GM04504 (cell line): ENCODE data around the gene STARD13.

ENCODE experiments used
- DNase-seq: peaks from one replicate; pipeline ENCODE4 v3.0.0-alpha.2; 2012; ENCODE audit warnings: low read depth

STARD13 gene

GRCh38 chr13:33083054-33083453 lies 202.5 kb downstream of the STARD13 start:
- no peak for DNase-seq

DNA sequence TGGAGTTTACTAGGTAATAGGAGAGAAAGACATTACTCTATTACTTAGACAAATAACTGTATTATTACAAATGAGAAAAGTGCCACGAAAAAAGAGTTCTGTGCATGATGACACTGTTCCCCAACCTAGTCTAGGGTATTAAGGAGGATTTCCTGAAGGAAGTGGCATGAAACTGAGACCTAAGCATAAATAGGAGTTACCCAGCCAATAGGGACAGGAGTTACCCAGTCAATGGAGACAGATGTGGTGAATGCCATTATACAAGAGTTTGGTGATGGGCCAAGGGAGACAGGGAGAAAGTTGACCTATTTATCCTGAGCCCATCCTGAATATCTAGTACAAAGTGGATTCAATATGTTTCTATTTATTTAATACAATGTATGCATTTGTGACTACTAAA lies 203.9 kb downstream of the STARD13 start:
- DNase-seq: no peak

DNA sequence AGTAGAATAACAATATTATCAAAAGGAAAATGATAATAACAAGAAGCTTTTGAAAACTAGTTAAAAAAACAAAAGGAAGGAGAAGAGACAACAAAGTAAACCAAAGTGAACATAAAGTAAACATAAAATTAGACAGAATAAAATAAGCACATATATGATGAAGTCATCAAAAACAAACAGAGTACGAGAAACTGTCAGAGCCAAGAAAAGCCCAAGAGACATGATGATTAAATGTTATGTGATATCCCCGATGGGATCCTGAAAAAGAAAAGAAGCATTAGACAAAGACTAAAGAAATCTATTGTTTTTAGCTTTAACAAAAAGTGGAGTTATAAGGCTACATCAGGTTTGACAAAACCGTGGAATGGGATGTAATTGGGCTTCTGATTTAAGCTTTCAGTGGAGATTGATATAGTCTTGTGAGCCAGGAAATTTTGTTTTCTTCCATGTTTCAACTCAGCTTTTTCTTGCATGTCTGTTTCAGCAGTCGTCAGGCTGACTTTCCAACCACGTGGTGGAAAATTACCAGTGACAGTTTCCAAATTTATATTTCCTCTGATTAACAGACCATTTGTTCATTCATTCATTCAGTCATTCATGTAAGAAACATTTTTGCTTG lies 204.5 kb downstream of the STARD13 start:
- DNase-seq: no peak

GRCh38 chr13:33079960-33080359 lies 205.6 kb downstream of the STARD13 start:
- no peak for DNase-seq

DNA sequence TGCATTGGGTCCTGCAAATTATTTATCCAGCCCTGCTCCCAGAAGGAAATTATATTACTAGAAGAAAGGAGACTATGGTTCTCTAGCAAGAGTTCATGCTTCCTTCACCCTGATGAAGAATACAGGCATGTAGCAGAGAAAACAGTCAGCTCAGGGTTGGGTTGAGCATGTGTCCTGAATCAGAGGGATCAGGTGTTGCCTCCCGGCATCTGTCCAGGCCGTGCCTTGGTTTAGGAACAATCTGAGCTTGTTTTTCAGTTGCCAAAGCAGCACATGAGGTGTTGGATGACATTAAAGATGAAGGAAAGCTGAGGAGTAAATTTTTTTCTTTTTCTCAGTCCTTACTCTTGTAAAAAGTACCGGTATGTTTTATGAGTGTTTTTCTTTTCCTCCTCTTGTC lies 207.3 kb downstream of the STARD13 start:
- no peak for DNase-seq

DNA sequence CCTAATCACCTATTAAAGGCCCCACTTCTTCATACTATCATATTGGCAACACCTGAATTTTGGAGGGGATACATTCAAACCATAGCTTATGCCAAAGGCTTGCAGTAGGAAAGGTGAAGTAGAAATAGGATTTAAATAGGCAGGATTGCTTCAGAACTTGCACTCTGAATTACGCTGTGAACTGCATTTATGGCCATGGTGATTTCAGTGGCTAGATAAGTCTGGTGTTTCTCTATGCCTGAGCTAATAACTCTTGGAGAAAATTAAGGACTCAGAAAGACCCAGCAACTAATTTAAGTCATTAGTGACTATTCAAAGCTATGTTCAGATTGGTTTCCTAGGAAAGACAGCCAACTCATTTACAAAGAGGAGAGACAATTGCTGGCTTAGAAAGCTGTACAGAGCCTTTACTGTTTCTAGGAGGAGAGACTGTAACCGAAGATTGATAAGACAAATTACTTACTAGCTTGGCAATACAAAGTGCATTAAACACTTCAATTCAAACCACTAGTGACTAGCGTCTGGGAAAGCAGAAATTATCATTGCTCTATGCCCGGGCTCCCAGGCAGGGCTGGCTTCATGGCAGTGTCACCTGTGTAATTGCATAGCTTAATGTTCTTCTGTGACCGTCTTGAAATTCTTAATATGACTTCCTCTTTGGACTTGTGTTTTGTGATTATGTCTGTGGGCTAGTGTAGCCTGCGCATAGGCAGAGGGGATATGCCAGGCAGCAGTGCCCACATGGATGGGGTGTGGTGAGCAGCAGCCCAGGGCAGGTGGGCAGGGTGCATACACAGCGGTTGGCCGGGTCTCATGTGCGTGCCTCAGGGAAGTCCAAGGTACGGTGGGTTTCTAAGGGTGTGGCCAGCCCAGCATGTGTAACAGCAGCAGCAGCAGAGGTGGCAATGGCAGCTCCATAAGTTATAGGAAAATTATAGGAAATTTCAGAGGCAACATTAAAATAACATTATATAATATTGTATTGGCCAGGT lies 209.3 kb downstream of the STARD13 start:
- DNase-seq: no peak

DNA sequence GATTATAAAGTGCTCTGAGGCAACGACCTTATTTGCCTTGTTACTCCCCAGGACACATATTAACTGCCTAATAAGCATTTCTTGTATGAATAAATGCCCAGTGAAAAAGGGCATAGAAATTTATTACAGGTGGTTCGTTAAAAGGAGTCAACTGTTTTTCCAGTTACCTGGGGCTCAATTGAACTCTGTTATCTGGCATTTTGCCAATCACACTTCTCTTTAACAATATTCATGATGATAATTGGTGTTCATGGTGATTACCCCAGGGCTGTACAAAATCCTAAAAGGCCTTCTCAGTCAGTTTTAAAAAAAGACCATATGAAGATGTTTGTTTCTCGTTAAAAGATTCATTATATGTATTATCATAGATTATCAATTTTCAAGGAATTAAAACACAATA lies 212.2 kb downstream of the STARD13 start:
- no peak for DNase-seq

DNA sequence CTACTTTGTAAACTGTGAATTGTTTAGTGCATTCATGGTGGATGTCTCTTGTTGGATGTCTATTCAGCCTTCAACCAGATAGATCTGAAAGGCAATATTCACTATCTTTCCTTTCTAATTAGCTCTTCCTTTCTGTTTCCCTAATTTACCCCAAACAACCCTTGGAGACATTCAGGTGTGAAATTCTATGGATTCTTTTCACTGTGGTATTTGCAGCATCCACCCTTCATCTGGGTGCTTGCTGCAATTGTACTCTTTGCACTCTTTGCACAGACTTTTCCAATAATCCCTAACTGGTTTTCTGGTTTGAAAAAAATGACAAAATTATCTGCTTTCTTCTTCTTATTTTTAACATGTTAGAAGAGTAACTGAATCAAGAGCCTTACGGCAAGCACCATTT lies 212.8 kb downstream of the STARD13 start:
- DNase-seq: no peak

DNA sequence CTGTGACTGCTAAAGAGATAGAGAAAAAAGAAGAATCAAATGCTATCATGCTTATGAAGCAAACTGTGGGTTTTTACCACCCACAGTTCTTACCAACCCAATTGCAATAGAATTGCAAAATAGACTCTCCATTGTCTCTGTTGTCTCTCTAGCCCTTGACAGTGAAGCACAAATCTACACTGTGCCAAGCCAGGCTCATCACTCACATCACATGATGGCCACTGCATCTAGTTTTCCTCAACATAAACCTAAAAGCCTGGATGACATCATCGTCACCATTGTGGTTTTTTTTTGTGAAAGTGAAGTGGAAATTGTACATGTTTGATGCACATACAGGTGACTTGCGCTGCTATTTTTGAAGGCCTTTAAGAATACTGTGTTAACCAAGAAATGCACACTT lies 213.3 kb downstream of the STARD13 start:
- DNase-seq: no peak

DNA sequence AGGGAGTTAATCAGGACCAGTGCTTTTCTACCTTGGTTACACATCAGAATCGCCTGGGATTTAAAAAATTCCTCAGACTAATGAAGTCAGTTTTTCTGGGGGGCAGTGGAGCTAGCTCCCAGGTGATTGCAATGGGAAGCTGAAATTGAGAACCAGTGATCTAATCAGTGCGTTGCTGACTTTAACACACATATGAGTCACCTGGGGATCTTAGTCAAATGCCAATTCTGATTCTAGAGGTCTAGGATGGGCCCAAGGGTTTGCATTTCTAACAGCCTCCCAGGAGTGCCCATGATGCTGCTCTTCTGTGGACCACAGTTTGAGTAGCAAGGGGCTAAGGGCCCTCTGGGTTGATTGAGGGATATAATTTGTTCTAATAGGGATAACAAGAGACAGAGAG lies 214.8 kb downstream of the STARD13 start:
- DNase-seq: no peak

DNA sequence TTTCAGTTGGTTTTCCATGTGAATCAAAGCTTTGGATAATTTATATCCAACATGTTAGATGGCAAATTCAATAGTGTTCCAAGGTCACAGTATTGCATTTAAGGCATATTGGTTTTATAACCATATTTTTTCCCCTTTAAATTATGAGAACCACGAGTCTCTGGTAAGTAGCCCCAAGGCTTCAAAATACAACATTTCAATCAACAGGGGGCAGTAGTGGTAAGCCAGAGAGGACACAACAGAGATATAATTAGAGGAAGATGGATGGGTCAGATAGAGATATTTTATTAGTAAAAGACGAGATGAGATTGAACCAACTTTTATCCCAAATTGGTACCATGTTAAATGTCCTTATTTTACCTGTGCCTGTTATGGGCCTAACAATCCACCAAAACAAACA lies 216.2 kb downstream of the STARD13 start:
- DNase-seq: no peak

DNA sequence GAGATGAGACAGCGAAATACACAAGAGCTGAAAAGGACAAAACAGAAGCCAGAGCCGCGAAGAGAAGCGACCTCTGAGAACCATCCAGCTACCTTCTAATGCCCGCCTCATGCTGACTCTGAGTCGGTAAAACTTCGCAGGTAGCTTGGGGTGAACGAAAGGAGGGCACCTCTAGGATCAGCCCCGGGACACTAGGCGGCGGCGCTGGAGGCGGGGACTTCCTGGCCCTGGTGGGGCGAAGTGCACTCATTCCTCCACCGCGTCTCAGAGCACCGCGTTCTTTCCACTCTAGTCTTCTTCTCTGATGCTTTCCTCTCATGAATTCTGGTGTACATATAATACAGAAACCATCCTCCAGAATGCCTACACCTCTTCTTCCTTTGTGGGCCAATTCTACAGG lies 219.2 kb downstream of the STARD13 start:
- DNase-seq: no peak

DNA sequence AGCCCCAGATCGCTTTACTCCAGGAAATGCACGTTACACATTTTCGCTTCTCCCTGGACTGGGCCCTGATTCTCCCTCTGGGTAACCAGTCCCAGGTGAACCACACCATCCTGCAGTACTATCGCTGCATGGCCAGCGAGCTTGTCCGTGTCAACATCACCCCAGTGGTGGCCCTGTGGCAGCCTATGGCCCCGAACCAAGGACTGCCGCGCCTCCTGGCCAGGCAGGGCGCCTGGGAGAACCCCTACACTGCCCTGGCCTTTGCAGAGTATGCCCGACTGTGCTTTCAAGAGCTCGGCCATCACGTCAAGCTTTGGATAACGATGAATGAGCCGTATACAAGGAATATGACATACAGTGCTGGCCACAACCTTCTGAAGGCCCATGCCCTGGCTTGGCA lies 224.7 kb downstream of the STARD13 start:
- no peak for DNase-seq

- no peak for DNase-seq
Observed at GRCh38 chr13:33058776-33059327, 226.7 kb downstream of the STARD13 start.

DNA sequence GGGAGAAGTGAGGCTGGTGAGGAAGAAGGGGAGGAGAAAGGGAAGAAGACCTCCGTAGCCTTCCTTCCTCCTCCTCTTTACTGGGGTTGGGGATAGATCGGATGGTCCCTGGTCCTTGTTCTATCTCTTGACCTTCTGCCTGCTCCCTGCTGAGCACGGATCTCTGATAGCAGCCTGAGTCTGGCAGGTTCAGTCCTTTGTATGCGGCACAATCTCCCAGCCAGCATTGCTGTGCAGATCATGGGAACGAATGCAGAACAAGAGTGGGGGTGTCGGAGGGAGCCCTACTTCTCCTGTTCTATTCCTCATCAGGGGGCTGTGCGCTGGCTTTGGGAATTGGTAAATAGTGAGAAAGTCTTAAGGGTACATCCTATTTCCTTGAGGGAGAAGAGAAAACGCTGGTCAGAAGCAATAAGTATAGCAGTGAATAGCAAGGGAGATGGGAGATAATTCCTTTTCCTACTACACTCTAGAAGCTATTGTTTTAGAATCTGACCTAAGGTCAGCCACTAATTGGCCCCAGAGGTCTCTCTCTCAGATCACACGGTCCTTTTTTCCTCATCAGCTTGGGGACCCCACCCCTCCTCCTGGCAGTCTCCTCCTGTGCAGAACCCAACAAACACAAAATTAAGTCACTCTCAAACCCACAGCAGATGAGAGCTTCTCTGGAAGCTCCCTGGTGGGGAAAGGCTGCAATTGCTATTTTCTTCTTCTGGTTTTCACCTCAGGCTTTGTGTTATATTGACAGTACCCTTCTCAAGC lies 228.4 kb downstream of the STARD13 start:
- DNase-seq: no peak

GRCh38 chr13:33053397-33054066 lies 232.0 kb downstream of the STARD13 start:
- no peak for DNase-seq
